ENCODE data around the gene CD109. TPM values are rescaled to one million over a fixed set of nuclear protein-coding genes. Genes with fewer than 3 reads are reported as not detected.
"Not testable (repeated sequence)": the region's sequence is repeated elsewhere in the genome, so short reads cannot be mapped to it uniquely, and the experiment has no call there.

The CD109 gene
- total RNA-seq, 1 experiment from 2014 or later = 46.1 TPM

- ChIA-PET CTCF (no interaction called here), POLR2A (interaction anchor here (0.7 kb wide), 1 partner anchor 1381 kb away, joined by 3 read pairs; no protein-coding TSS in a partner anchor)
- intact Hi-C loops (cut with micrococcal nuclease; ENCODE audit: unreplicated experiment) (no loop called here), in situ Hi-C loops (cut with HindIII; ENCODE audit: low pct_unique_long_range_greater_than_20kb, low sequenced_read_pairs) (no loop called here)
- DNase-seq (ENCODE audit: low read depth, low spot score) (no peak), ATAC-seq (no peak)
- H3K9me3 ChIP-seq (ENCODE audit: control insufficient read depth, insufficient read depth, low read depth, low read length) = no peaks in the 10 kb centered on the region
- H3K27me3 ChIP-seq (ENCODE audit: control insufficient read depth, insufficient read depth, low read length) = no peaks in the 10 kb centered on the region
- no peak overlapping the region for H3K4me3 ChIP-seq (ENCODE audit: low read depth in 2 of 2, low read length in 2 of 2)
- no peaks in the 10 kb centered on the region for H3K36me3 ChIP-seq (ENCODE audit: control insufficient read depth, insufficient read depth, low read length)
- no peak overlapping the region for H3K27ac ChIP-seq (ENCODE audit: low read length)
- BruUV-seq (replicated peaks) = no TSS peak
- TF ChIP-seq TCF7L2 (IDR thresholded peaks at IDR 0.05; ENCODE audit: low read depth, low read length) = no peak
- no peak for TF ChIP-seq SIN3A (IDR thresholded peaks at IDR 0.05; ENCODE audit: borderline replicate concordance, insufficient read depth, low read depth, low read length)
- TF ChIP-seq REST (IDR thresholded peaks at IDR 0.05; ENCODE audit: insufficient read depth in 1 of 2, low read depth in 2 of 2, low read length in 1 of 2) = no peak
- no peak for TF ChIP-seq CTCF (IDR thresholded peaks at IDR 0.05)
- TF ChIP-seq POLR2AphosphoS5 (IDR thresholded peaks at IDR 0.05; ENCODE audit: low read depth, low read length) = no peak
- no peaks in the 10 kb centered on the region for H3K4me1 ChIP-seq (ENCODE audit: control insufficient read depth, insufficient read depth, low read length)
Measured at GRCh38 chr6:73832313-73832712, 136.3 kb downstream of the CD109 start.

- H3K36me3 ChIP-seq (ENCODE audit: control insufficient read depth, insufficient read depth, low read length); H3K9me3 ChIP-seq (ENCODE audit: control insufficient read depth, insufficient read depth, low read depth, low read length); H3K27ac ChIP-seq (ENCODE audit: low read length); POLR2A ChIA-PET; BruUV-seq (replicated peaks); ATAC-seq; in situ Hi-C loops (cut with HindIII; ENCODE audit: low pct_unique_long_range_greater_than_20kb, low sequenced_read_pairs); H3K4me3 ChIP-seq (ENCODE audit: low read depth in 2 of 2, low read length in 2 of 2); H3K27me3 ChIP-seq (ENCODE audit: control insufficient read depth, insufficient read depth, low read length); CTCF ChIA-PET; DNase-seq (ENCODE audit: low read depth, low spot score); intact Hi-C loops (cut with micrococcal nuclease; ENCODE audit: unreplicated experiment); H3K4me1 ChIP-seq (ENCODE audit: control insufficient read depth, insufficient read depth, low read length): not testable (repeated sequence)
Measured at GRCh38 chr6:73844696-73845095, 148.7 kb downstream of the CD109 start.

GRCh38 chr6:73851048-73851447 is 155.0 kb downstream of the CD109 start:
- H3K36me3 ChIP-seq (ENCODE audit: control insufficient read depth, insufficient read depth, low read length); H3K9me3 ChIP-seq (ENCODE audit: control insufficient read depth, insufficient read depth, low read depth, low read length); BruUV-seq (replicated peaks); intact Hi-C loops (cut with micrococcal nuclease; ENCODE audit: unreplicated experiment); H3K27ac ChIP-seq (ENCODE audit: low read length); ATAC-seq; DNase-seq (ENCODE audit: low read depth, low spot score); in situ Hi-C loops (cut with HindIII; ENCODE audit: low pct_unique_long_range_greater_than_20kb, low sequenced_read_pairs); H3K4me3 ChIP-seq (ENCODE audit: low read depth in 2 of 2, low read length in 2 of 2); H3K27me3 ChIP-seq (ENCODE audit: control insufficient read depth, insufficient read depth, low read length); H3K4me1 ChIP-seq (ENCODE audit: control insufficient read depth, insufficient read depth, low read length); CTCF ChIA-PET; POLR2A ChIA-PET: not testable (repeated sequence)

Measured in Panc1 (cell line).